NCI-H1694 (cell line): ENCODE results near the gene PKNOX2.

ENCODE experiments used
- DNase-seq: peaks from one replicate; lab custom pipeline; 2025; lab: John Stamatoyannopoulos, UW

The PKNOX2 gene

DNA sequence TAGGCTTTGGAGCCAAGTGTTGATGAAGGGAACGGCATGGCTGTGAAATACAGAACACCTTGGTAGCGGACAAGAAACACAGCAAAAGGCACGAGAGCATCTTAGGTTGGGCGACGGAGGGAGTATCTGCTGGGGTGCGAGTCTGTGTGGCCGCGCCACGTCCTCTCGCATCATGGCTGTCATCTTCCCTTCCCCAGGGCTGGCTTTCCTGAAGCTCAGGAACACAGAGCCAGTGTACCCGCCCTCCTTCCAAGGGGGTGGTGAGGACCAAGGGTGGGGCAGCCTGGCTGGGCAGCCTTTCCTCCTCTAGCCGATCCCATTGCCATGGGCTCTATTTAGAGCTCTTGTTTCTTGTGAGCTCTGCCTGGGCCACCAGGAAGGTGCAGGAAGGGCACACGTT, 177.1 kb downstream of the PKNOX2 start:
- DNase-seq, result no peak

DNA sequence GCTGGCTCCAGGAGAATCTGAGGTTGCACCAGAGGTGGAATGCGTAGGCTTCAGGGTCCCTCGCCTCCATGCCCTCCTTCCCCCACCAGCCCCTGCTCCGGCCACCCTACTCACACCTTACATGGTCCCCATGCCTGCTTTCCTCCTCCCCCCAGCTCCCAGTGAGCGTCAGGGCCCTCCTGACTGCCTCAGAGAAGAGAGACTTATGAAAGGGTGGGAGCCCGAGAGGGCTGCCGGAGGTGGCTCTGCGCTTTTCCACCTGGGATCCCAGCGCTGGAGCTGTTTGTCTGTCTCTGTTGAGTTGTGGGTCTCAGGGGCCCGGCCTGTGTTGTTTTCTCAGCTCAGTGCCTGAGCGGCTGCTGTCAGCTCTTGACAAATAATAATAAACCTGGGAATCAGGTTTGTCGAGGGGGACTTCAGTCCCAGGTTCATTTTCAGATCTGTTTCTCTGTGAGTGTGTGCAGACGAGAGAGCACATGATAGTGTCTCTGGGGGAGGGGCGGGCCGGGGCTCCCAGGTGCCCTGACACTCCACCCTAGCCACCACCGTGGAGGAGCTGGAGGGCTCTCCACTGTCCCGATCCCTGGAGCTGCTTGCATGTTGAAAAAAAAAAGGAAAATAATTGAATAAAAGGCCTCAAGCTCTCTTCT, 177.9 kb downstream of the PKNOX2 start:
- DNase-seq, result no peak

GRCh38 chr11:125343086-125343717, 178.7 kb downstream of the PKNOX2 start:
- DNase-seq, result no peak

- no peak for DNase-seq
Observed at GRCh38 chr11:125343718-125344131, 179.2 kb downstream of the PKNOX2 start.

DNA sequence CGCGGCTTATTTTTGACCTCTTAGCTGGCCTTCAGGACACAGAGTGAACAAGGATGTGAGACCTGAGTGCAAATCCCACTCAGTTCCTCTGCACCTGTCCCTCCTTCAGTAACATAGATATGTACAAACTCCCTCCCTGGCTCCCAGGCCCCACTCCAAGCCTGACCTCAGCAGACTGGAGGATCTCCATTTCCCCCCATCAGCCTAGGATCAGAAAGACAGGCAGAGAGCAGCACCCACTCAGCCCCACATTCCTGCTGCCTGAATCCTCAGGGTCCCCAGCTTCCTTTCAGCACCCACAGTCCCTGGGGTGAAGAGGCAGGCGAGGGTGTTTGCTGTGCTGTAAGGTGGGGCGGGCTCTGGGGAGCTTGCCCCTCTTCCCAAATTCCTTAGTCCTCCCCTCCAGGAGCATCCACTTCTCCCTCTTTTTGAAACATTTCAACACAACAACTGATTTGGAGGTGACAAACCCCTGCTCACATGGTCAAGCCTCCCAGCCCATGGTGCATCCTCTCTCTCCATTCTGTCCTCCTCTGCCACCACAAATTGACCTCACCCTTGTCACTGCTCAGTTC, 180.4 kb downstream of the PKNOX2 start:
- DNase-seq, result no peak

DNA sequence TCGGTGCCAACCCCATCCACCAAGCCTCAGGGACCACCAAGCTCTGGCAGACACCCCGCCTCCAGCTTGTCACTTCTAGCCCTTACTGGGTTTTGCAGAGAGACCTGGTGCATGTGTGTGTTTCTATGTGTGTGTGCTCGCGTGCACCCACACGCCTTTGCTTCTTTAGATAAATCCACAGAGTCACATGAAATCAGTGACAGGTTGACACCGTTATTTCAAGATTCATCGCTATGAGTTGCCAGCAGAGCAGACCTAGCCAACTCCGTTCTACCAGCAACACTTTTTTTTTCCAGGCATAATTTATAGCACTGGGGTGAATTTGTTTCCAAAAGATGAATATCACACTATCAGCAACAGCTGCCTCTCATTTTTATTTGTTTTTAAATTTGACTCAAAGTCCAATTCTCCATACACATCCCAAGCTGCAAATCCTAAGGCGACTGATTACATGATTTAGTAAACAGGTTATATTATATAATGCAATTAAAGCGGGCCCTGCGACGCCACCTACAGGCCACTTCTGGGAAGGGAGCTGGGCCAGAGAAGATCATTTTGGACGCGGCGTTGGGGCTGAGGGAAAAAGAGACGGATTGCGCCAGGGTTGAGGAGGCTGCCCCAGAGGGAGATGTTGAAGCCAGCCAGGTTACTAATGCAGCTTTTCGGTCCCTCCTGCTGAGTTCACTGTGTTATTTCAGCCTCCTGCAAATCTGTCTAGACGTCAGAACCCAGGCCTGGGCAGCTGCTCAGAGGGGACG, 181.0 kb downstream of the PKNOX2 start:
- DNase-seq, result peak; percentile 6

GRCh38 chr11:125346179-125346530, 181.6 kb downstream of the PKNOX2 start:
- no peak for DNase-seq

DNA sequence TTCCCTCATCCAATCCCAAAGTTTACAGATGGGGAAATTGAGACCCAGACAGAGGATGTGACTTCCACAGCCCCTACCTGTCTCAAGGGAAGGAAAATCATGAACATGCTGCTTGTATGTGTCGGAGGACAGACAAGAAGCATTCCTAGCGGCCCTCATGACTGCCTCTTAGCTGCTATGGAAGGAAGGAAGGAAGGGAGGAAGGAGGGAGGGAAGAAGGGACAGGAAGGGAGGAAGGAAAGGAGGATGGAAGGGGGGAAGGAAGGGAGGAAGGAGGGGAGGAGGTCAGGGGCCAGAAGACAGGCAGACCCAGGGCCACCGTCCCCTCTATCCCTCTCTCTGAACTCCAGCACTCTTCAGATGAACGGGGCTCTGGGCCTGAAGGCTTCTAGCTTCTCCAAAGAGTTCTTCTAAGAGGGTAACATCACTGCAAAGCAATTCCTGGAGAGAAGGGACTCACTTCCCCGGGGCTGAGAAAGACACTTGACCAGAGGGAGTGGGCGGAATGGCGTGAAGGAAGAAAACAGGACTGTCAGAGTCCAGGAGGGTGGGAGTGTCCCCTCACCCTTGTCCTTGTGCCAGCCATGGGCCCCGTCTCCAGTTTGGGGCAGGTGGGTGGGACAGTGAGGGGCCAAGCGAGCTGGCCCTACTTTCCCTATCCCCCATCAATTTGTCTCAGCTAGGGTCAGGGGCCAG, 182.2 kb downstream of the PKNOX2 start:
- DNase-seq, result no peak

- no peak for DNase-seq
Observed at GRCh38 chr11:125347261-125347585, 182.7 kb downstream of the PKNOX2 start.

GRCh38 chr11:125348141-125348651, 183.6 kb downstream of the PKNOX2 start:
- DNase-seq, result no peak

DNA sequence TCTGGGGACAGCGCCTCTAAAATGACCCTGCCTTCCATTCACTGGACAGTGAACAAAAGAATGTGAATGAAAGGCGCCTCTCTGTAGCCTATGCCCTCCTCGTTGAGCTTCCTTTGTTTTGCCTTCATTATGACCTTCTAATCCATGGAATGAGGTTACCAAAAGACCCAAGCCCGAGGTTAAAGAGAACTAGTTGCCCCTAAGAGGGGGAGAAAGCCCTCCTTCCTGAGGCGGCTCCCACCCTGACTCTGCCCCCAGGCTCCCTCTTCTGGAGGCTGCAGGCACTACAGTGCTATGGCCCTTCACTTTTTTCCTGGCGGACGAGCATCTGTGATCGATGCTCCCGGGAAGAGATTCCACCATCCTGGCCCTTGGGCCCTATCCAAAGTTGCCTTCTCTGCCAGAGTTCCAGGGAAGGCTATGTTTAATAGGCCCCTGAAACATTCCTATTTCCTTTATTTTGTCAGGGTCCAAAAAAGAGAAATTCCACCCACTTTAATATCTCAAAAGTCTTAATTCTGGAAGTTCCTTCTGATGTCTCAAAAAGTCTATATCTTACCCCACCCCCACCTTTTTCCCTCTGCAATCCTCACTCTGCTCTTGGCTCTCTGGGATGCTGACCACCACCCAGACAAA, 184.2 kb downstream of the PKNOX2 start:
- no peak for DNase-seq

DNA sequence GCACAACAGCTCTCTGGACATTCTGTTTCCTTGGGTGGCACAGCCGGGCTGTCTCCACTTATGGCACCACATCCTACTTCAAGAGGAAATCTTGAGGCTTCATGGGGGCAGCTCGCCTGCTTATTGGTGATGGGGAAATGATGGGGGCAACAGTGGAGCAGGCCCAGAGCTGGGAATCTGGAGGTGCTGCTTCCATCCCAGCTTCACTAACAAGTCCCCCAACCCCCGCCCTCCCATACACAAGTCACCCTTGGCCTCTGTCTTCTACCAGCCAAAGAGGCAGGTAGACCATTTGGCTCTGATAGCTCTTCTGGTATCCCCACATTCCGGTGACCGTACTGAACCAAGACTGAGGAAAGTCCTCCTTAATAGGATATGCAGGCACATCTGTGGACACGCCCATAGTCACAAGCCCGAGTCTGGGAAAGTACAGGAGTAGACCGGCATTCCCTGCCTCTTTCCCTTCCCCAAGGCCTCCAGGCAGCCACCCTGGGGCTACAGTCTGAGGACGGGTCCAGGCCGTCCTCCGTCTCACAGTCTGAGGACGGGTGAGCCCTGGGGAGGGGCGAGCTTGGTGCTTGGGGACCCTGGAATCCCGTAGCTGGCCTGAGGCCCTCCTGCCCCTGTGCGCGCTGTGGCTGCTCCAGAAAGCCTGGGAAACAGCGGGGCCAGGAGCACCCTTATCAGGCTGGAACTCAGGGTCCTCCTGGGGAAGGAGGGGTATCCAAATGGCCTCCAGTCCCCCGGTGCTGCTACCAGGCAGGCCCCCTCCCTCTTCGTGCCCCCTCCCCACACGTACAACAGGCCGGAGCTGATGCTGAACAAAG, 185.9 kb downstream of the PKNOX2 start:
- no peak for DNase-seq

- no peak for DNase-seq
Observed at GRCh38 chr11:125351033-125351867, 186.7 kb downstream of the PKNOX2 start.

DNA sequence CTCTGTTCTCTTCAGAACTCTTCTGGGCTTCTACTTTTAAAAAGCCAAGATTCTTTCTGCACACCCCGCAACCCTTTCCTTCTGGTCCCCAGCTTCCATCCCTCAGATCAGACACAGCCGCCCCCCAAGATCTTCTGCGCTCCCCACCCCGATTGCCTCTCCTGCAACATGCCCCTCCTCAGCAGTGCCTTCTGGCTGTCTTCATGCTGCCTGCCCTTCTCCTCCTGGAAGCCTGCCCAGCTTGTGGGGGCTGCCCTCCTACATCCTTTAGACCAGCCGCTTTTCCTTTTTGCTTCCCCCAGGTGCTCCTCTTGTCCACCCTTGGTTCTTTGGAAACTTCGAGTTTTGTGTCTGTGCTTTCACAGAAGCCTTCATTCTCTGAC, 187.3 kb downstream of the PKNOX2 start:
- DNase-seq, result no peak

GRCh38 chr11:125356797-125357196, 192.2 kb downstream of the PKNOX2 start:
- no peak for DNase-seq

- no peak for DNase-seq
Observed at GRCh38 chr11:125357551-125357950, 193.0 kb downstream of the PKNOX2 start.

- no peak for DNase-seq
Observed at GRCh38 chr11:125358254-125358840, 193.8 kb downstream of the PKNOX2 start.

DNA sequence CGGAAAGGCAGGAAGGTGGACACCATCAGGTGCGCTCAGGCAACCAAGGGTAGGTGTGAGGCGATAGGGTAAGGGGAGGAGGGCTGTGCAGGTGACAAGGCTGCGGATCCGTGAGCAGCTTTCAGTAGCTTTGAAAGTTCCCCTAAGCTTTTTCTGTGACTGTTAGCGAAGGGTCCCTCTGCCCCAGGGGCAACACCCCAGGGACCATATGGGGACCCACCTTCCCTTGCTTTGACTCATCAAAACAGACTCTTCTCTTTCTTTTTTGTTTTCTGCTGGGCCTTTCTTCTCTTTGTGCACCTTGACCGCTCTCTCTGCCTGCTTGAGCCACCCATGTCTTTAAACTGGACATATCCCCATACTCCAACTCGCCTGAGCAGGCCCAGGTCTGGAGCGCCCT, 194.6 kb downstream of the PKNOX2 start:
- DNase-seq, result no peak

DNA sequence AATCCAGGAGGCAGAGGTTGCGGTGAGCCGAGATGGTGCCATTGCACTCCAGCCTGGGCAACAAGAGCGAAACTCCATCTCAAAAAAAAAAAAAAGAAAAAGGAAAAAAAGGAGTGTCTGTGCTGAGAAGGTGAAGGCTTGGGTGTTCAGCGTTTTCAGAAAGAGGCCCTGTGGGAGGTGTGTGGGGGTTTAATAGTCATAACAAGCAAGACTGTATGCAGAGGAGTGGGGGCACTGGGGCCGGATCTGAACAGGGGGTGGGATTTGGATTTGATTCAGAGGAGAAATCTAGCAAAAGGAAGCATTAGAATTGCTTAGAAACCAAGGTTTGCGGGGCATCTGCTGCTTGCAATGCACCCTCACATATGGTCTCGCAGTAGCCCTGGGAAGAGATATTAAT, 195.5 kb downstream of the PKNOX2 start:
- no peak for DNase-seq
